BJ (cell line): Measurements from ENCODE around the gene PLXNA2. TPM values are rescaled to one million over a fixed set of nuclear protein-coding genes. Genes with fewer than 3 reads are reported as not detected.

ENCODE experiments used
- CTCF ChIA-PET: fragments of 350-600 bp; formaldehyde crosslinking; extraction: SDS; loops from one replicate; lab custom pipeline; 2021; ENCODE audit warnings: antibody characterized with exemption, inconsistent platforms; lab: Yijun Ruan, JAX
- POLR2A ChIA-PET: fragments of 300-600 bp; sonication (Branson Sonifier 250); formaldehyde crosslinking; extraction: SDS; loops from one replicate; lab custom pipeline; 2021; ENCODE audit warnings: antibody characterized with exemption; lab: Charles Lee
- DNase-seq: peaks from one replicate; pipeline ENCODE4 v3.0.0-alpha.2; 2011; ENCODE audit warnings: low read depth
- H3K27me3 ChIP-seq: 2 replicates; pipeline ENCODE4 v1.6.0; 2011; ENCODE audit warnings: low read length; ENCODE audit not compliant: control insufficient read depth, insufficient read depth
- H3K36me3 ChIP-seq: 2 replicates; pipeline ENCODE4 v1.5.1; 2011; ENCODE audit warnings: low read length; ENCODE audit not compliant: control insufficient read depth, insufficient read depth
- H3K4me3 ChIP-seq: 2 replicates; pipeline ENCODE4 v1.5.1; 2011; ENCODE audit warnings: low read depth, mild to moderate bottlenecking, control low read depth, low read length
- CTCF ChIP-seq: IDR thresholded peaks from 2 replicates; pipeline ENCODE4 v1.5.1; 2011; ENCODE audit warnings: low read depth, mild to moderate bottlenecking, control low read depth, inconsistent platforms, low read length, moderate library complexity; ENCODE audit not compliant: insufficient read depth
- polyA plus RNA-seq: library from polyadenylated mRNA; depleted of rRNA; stranded (reverse); fragments of >200 nt; gene quantifications from 2 replicates; pipeline ENCODE4 v1.2.3, GENCODE V29; 2011

Gene PLXNA2
- polyA plus RNA-seq, 1 experiment = 2.7 TPM

- POLR2A ChIA-PET = no interaction called here
- no peak for DNase-seq
- no peak overlapping the region for H3K4me3 ChIP-seq
- no peaks in the 10 kb centered on the region for H3K36me3 ChIP-seq
- CTCF ChIA-PET = interaction anchor here (1.5 kb wide), 1 partner anchor 45 kb away, joined by 6 read pairs; no protein-coding TSS in a partner anchor
- no peak for TF ChIP-seq CTCF
- no peaks in the 10 kb centered on the region for H3K27me3 ChIP-seq
Observed at GRCh38 chr1:208176649-208177048, 67.5 kb downstream of the PLXNA2 start.

DNA sequence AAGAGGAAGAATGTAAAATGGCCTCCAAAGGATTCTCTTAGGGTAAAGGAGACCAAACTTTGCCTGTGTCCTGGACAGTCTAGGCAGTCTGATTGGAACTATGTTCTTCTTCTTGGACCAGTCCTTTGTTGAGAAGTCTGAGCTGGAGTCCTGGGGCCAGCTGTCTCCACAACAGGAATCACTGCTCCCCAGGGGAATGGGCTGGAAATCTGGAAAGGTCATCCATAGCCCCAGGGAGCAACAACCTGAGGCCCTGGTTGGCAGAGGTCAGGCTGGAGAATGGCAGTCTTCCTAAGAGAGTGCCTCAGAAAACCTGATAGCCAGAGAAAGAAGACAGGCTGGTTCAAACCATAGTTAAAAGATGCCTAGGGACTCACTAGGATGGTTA is 68.7 kb downstream of the PLXNA2 start:
- no peak for DNase-seq
- CTCF ChIA-PET = interaction anchor here (1.3 kb wide), 1 partner anchor 64 kb away, joined by 4 read pairs; no protein-coding TSS in a partner anchor
- POLR2A ChIA-PET = no interaction called here
- Histone ChIP-seq H3K4me3 (no peak overlapping the region), H3K27me3 (no peaks in the 10 kb centered on the region), H3K36me3 (no peaks in the 10 kb centered on the region)
- TF ChIP-seq CTCF = no peak

- Histone ChIP-seq H3K4me3 (no peak overlapping the region), H3K27me3 (no peaks in the 10 kb centered on the region), H3K36me3 (no peaks in the 10 kb centered on the region)
- TF ChIP-seq CTCF = no peak
- ChIA-PET POLR2A (no interaction called here), CTCF (interaction anchor here (1.3 kb wide), 1 partner anchor 65 kb away, joined by 4 read pairs; no protein-coding TSS in a partner anchor)
- no peak for DNase-seq
Observed at GRCh38 chr1:208174731-208175507, 69.3 kb downstream of the PLXNA2 start.

- Histone ChIP-seq H3K27me3 (no peaks in the 10 kb centered on the region), H3K4me3 (no peak overlapping the region), H3K36me3 (no peaks in the 10 kb centered on the region)
- ChIA-PET POLR2A (no interaction called here), CTCF (interaction anchor here (1.3 to 1.4 kb wide), 2 partner anchors 66 to 152 kb away, joined by 4 to 5 read pairs; no protein-coding TSS in a partner anchor)
- DNase-seq = no peak
- no peak for TF ChIP-seq CTCF
Observed at GRCh38 chr1:208174200-208174599, 70.0 kb downstream of the PLXNA2 start.

DNA sequence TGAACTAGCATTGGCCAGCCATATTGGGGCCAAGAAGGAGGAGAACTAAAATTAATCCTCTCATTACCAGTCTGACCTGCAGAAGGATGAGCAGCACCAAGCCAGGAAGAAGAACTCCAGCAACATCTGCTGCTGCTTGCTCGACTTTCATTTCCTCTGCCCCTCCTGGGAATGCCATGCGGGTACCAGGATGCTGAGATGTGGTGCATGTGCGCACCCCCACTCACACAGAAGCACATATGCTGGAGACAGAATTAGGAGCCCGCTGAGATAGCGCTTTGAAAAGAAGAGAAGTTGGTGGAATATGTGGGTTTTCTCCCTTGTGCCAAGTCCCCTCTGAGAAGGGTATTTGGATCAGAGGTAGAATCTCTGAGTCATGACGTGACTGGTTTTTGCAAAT is 70.4 kb downstream of the PLXNA2 start:
- no peak for DNase-seq
- ChIA-PET POLR2A (no interaction called here), CTCF (interaction anchor here (1.0 to 2.5 kb wide), 3 partner anchors 8 to 152 kb away, joined by 4 to 10 read pairs (median 5); no protein-coding TSS in a partner anchor)

More for the DNA sequence above, 70.4 kb downstream of the PLXNA2 start:
- Histone ChIP-seq H3K36me3 (no peaks in the 10 kb centered on the region), H3K27me3 (no peaks in the 10 kb centered on the region), H3K4me3 (no peak overlapping the region)
- TF ChIP-seq CTCF = no peak
